Stromal cell of bone marrow (primary cell): ENCODE measurements around the gene SHISA7.
A peak's percentile ranks its signal among the peaks of the same experiment; 100 is the strongest.
"Not testable (repeated sequence)": the region's sequence is repeated elsewhere in the genome, so short reads cannot be mapped to it uniquely, and the experiment has no call there.

Experiments
- DNase-seq: peaks from one replicate; pipeline ENCODE4 v3.0.0-alpha.2; 2012; ENCODE audit warnings: low read depth

SHISA7 gene

DNA sequence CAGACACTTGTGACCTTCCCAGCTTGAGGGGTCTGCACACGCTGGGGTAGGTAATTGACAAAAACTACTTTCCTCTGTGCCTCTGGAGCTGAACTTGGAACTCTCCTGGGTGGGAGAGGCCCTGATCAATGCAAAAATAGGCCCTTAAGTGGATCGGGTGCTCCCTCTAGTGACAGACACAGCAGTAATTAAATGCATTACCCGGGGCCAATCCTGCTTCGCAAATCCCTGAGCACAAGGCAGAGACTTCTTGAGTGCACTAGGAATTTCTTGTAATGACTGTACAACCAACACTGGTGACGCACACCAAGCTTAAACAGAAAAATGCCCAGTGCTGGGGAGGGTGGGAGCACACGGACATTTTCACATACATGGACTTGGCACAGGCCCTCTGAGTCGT lies 24.9 kb downstream of the SHISA7 start:
- peak; percentile 78 for DNase-seq

DNA sequence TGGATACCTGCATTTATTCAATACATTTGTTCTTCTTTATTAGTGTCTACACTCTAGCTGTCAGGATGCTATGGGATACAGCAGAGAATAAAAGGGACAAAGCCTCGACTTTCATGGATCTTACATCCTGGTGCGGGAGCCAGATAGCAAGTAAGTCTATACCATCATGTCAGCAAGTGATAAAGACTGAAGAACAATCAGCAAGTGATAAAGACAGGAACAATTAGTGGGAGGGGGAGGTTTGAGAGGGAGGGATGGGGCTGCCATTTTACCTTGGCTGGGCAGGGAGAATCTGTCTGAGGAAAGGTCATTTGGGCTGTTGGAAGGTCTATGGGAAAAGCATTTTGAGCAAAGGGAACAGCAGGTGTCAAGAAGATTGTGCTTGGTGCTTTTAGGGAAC lies 32.9 kb downstream of the SHISA7 start:
- DNase-seq = no peak

DNA sequence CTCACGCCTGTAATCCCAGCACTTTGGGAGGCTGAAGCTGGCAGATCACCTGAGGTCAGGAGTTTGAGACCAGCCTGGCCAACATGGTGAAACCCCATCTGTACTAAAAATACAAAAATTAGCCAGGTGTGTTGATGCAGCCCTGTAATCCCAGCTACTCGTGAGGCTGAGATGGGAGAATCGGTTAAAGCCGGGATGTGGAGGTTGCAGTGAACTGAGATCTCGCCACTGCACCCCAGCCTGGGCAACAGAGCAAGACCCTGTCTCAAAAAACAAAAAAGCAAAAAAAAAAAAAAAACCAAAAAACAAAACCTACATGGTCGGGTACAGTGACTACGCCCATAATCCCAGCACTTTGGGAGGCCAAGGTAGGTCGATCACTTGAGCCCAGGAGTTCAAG lies 33.9 kb downstream of the SHISA7 start:
- DNase-seq = not testable (repeated sequence)

- no peak for DNase-seq
These were observed 34.6 kb downstream of the SHISA7 start for GRCh38 chr19:55408533-55408872.

DNA sequence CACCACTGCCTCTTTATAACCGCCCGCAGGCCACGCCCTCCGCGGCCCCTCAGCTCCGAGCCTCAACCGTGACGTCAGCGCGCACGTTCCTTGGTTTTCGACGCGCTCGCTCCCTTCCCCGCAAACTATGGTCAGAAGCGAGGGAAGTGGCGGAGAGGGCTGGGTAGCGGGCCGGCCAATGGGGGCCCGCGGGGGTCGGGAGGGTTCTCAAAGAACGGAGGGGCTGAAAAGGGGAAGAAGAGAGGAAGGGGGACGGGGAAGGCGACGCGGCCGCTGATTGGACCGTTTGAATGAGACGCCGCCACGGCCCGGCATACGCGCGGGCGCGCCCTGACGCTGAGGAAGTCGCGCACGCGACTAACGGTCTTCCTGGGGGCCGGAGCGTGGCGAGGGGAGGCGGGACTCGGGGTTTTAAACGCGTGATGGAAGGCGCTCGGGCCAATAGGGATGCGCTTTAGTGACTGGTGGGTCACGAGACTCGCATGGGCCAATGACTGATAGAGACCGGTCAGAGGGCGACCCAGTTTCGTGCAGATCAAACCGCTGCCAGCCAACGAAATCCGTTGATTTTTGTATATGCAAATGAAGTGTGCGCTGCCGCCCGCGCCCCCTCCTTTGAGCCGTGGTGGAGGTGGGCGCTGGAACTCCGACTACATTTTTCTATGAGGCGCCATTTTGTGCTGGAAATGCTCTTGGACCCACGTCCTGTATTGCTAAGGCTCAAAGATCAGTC lies 35.1 kb downstream of the SHISA7 start:
- DNase-seq = peak; percentile 99

DNA sequence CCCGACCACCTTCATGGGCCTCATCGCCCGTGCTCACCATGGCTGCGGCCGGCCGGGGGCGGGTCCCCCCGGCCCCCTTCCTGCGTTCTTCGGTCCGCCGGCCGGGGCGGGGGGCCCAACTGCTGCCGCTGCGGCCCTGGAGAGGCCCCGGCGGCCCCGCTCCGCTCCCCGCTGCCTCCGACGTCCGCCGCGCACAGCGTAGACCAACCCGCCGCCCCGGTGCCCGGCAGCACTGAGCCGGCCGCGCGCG lies 35.6 kb downstream of the SHISA7 start, which contains the start of gene UBE2S:
UBE2S (minus strand) TSS at position 239 of the 250 bp plus-strand sequence; CDS start at position 40, 199 bp downstream.
- DNase-seq = not testable (repeated sequence)

DNA sequence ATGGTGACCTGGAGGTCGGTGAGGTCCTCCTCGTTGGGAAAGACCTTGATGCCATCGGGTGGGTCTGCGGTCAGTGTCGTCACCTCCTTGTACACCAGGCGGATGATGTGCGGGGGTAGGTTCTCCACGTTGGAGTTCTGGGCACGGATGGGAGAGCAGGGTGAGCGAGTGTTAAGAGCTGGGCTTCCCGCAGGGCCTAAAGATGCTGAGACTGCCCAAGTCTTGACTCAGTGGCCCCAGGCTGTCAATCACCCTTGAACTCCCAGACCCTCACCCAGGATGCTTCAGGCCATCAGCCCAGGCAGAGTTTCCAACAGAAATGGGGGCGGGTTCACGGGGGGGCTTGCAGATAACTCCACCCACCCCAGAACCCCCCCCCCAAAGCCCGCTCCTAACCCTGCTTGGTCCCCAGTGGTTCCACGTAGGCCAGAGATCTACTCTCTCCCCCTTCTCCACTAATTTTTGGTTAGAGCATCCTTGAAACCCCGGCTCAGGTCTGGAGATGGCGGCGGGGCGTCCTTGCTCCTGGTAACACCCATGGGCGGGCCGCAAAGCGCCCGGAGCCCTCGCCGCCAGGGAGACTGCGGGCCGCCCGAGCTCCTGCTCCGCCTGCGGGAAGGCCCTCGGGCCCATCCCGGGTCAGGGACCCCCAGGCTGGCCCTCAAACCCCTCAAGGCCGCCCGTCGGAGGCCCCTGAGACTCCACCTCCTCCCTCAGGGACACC lies 36.1 kb downstream of the SHISA7 start:
- DNase-seq = no peak

GRCh38 chr19:55406091-55406825 lies 36.8 kb downstream of the SHISA7 start:
- no peak for DNase-seq

GRCh38 chr19:55405638-55406037 lies 37.5 kb downstream of the SHISA7 start:
- DNase-seq = no peak

GRCh38 chr19:55402509-55402908 lies 40.6 kb downstream of the SHISA7 start:
- no peak for DNase-seq

DNA sequence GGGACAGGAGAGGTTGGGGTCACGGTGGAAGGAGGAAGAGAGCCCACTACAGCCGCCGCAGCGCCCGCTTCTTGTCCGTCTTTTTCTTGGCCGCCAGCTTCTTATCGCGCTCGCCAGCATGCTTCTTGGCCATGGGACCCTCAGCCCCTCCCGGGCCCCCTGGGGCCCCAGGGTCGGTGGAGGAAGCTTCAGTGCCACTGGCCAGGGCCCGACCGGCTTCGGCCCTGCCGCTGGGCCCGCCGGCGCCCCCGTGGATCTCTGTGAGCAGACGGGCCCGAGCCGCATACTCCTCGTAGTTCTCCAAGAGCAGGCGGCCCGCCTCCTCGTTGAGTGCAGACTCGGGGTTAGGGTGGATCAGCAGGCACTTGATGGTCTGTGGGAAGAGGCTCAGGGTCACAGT lies 41.7 kb downstream of the SHISA7 start:
- DNase-seq = not testable (repeated sequence)

GRCh38 chr19:55400281-55401087 lies 42.6 kb downstream of the SHISA7 start:
- no peak for DNase-seq

- no peak for DNase-seq
These were observed 44.7 kb downstream of the SHISA7 start for GRCh38 chr19:55398200-55398925.

GRCh38 chr19:55392820-55393761 lies 50.0 kb downstream of the SHISA7 start:
- DNase-seq = no peak

DNA sequence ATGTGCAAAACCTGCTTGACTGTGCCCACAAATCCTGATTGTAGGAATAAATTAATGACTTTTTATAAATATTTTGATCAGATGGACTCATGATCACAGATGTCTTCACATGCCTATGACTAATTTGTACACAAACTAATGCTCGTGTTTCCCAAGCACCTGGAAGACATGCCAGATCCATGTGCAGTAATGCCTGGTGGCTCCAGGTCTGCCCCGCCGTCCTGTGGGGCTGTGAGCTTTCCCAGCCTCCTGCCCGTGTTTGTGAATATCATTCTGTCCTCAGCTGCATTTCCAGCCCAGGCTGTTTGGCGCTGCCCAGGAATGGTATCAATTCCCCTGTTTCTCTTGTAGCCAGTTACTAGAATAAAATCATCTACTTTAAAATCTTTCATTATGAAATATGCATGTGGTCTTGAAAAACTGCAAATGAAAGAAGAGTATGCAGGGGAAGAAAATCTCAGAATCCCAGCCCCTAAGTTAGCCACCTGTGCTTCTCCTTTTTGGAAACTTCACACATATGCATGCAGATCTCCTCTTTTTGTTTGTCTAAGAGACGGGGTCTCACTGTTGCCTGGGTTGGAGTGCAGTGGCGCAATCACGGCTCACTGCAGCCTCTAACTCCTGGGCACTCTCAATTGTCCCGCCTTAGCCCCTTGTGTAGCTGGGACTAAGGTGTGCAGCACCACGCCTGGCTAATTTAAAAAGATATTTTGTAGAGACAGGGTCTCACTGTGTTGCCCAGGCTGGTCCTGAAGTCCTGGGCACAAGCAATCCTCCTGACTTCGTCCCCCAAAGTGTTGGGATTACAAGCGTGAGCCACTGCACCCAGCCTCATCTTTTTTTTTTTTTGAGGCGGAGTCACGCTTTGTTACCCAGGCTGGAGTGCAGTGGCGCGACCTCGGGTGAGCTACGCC lies 51.1 kb downstream of the SHISA7 start:
- no peak for DNase-seq

DNA sequence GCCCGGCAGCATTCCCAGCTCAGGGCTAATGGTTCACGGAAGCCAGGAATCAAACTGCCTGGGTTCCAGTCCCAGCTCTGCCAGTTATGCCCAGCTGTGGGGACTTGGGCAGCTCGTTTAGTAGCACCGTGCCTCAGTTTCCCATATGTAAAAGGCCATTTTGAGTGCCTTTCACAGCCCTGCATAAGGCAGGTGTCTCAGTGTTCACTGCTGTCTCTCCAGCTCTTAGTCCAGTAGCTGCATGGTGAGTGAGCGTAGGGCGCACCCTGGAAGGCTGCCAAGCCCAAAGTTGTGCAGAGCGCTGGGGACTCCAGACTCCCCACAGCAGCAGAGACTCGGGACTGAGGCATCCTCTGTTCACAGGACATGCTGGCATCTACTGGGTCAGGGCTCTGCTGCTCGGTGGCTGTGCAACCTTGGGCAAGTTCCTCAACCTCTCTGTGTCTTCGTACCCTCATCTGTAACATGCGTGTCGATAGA lies 51.9 kb downstream of the SHISA7 start:
- DNase-seq = no peak

GRCh38 chr19:55390461-55390880 lies 52.6 kb downstream of the SHISA7 start:
- DNase-seq = no peak

GRCh38 chr19:55389386-55390317 lies 53.4 kb downstream of the SHISA7 start:
- no peak for DNase-seq
